ACC112 (cell line): ENCODE results near the gene USP48.
"Not testable (repeated sequence)": the region's sequence is repeated elsewhere in the genome, so short reads cannot be mapped to it uniquely, and the experiment has no call there.

ENCODE experiments used
- H2AFZ ChIP-seq: fragments of 200-600 bp; sonication (generic); one replicate; pipeline ENCODE4 v1.6.0; 2017; ENCODE audit warnings: antibody characterized with exemption, low read length; ENCODE audit not compliant: unreplicated experiment
- H3K27ac ChIP-seq: fragments of 200-600 bp; sonication (generic); 2 replicates; pipeline ENCODE4 v1.5.1; 2014; ENCODE audit warnings: low read depth, mild to moderate bottlenecking, antibody characterized with exemption, low read length, moderate library complexity
- H3K27me3 ChIP-seq: fragments of 200-600 bp; sonication (generic); 2 replicates; pipeline ENCODE4 v1.6.1; 2014; ENCODE audit warnings: mild to moderate bottlenecking, antibody characterized with exemption, low read length, moderate library complexity, mixed read lengths; ENCODE audit not compliant: insufficient read depth
- H3K36me3 ChIP-seq: fragments of 200-600 bp; sonication (generic); 2 replicates; pipeline ENCODE4 v1.6.1; 2016; ENCODE audit warnings: mild to moderate bottlenecking, antibody characterized with exemption, low read length, moderate library complexity, mixed read lengths; ENCODE audit not compliant: insufficient read depth
- H3K4me1 ChIP-seq: fragments of 200-600 bp; sonication (generic); one replicate; pipeline ENCODE4 v1.6.1; 2016; ENCODE audit warnings: low read length, mixed read lengths; ENCODE audit not compliant: insufficient read depth, unreplicated experiment, control insufficient read depth
- H3K4me3 ChIP-seq: fragments of 200-600 bp; sonication (generic); 2 replicates; pipeline ENCODE4 v1.5.1; 2014; ENCODE audit warnings: mild to moderate bottlenecking, low read depth, low read length
- H3K79me2 ChIP-seq: fragments of 200-600 bp; sonication (generic); one replicate; pipeline ENCODE4 v1.6.0; 2016; ENCODE audit warnings: low read length; ENCODE audit not compliant: control insufficient read depth, unreplicated experiment, insufficient read depth

The USP48 gene

GRCh38 chr1:21814241-21814918, 31.4 kb upstream of the USP48 start:
- H3K4me3 ChIP-seq, result no peak overlapping the region
- no peak overlapping the region for H2AFZ ChIP-seq

GRCh38 chr1:21813542-21813941, 30.6 kb upstream of the USP48 start:
- H3K79me2 ChIP-seq, result no peaks in the 10 kb centered on the region
- no peak overlapping the region for H2AFZ ChIP-seq
- H3K4me3 ChIP-seq, result no peak overlapping the region
- no peaks in the 10 kb centered on the region for H3K27me3 ChIP-seq
- H3K4me1 ChIP-seq, result peaks cover 14% of the 10 kb centered on the region
- no peak overlapping the region for H3K27ac ChIP-seq
- H3K36me3 ChIP-seq, result peaks cover 3% of the 10 kb centered on the region; the same call in 1 of the 2 replicates

More at GRCh38 chr1:21814241-21814918, 31.4 kb upstream of the USP48 start:
- H3K4me1 ChIP-seq, result peaks cover 14% of the 10 kb centered on the region
- no peaks in the 10 kb centered on the region for H3K27me3 ChIP-seq
- H3K36me3 ChIP-seq, result peaks cover 5% of the 10 kb centered on the region; the same call in 1 of the 2 replicates
- no peaks in the 10 kb centered on the region for H3K79me2 ChIP-seq
- no peak overlapping the region for H3K27ac ChIP-seq

GRCh38 chr1:21811875-21812305, 28.9 kb upstream of the USP48 start, which contains the start of gene LDLRAD2:
LDLRAD2 (plus strand) TSS chr1:21812265; CDS start chr1:21812452, 187 bp downstream.
- Histone ChIP-seq H3K79me2 (no peaks in the 10 kb centered on the region), H3K36me3 (no peaks in the 10 kb centered on the region), H2AFZ (no peak within 1 kb of the TSS), H3K4me3 (no peak within 1 kb of the TSS), H3K27ac (no peak within 1 kb of the TSS), H3K27me3 (no peaks in the 10 kb centered on the region), H3K4me1 (peaks cover 8% of the 10 kb centered on the region)

GRCh38 chr1:21804536-21804935, 21.6 kb upstream of the USP48 start:
- Histone ChIP-seq H3K79me2 (no peaks in the 10 kb centered on the region), H3K27me3 (no peaks in the 10 kb centered on the region), H3K36me3 (no peaks in the 10 kb centered on the region), H3K4me1 (peaks cover 3% of the 10 kb centered on the region), H2AFZ (no peak overlapping the region), H3K4me3 (no peak overlapping the region), H3K27ac (no peak overlapping the region)

- no peaks in the 10 kb centered on the region for H3K36me3 ChIP-seq
- no peaks in the 10 kb centered on the region for H3K27me3 ChIP-seq
- no peak overlapping the region for H2AFZ ChIP-seq
- H3K4me1 ChIP-seq, result peaks cover 3% of the 10 kb centered on the region
- no peak overlapping the region for H3K4me3 ChIP-seq
- H3K27ac ChIP-seq, result no peak overlapping the region
- H3K79me2 ChIP-seq, result no peaks in the 10 kb centered on the region
Observed at GRCh38 chr1:21801100-21801499, 18.2 kb upstream of the USP48 start.

- no peaks in the 10 kb centered on the region for H3K36me3 ChIP-seq
- no peaks in the 10 kb centered on the region for H3K79me2 ChIP-seq
Observed at GRCh38 chr1:21799730-21800129, 16.8 kb upstream of the USP48 start.

DNA sequence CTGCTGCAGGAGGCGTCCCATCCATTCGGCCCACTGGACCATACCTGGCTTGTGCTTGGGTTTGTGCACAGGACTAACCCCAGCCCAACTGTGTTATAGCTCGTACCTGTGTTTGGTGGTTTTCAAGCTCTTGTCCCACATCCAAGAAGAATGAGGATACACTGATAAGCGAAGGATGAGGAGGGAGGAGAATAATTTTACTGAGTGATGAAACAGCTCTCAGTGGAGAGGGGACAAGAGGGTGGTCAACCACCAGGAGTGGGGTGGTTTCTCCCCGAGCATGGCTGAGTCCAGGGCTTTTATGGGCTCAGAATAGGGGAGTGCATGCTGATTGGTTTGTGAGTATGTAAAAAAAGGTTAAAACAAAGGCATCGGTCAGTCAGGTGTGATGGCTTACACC, 12.1 kb upstream of the USP48 start:
- Histone ChIP-seq H3K4me1 (peaks cover 5% of the 10 kb centered on the region), H3K79me2 (no peaks in the 10 kb centered on the region), H3K36me3 (no peaks in the 10 kb centered on the region), H2AFZ (no peak overlapping the region), H3K27me3 (no peaks in the 10 kb centered on the region), H3K4me3 (no peak overlapping the region), H3K27ac (no peak overlapping the region)

More at GRCh38 chr1:21799730-21800129, 16.8 kb upstream of the USP48 start:
- Histone ChIP-seq H3K27ac (no peak overlapping the region), H3K4me1 (peaks cover 3% of the 10 kb centered on the region), H3K4me3 (no peak overlapping the region), H3K27me3 (no peaks in the 10 kb centered on the region), H2AFZ (no peak overlapping the region)

DNA sequence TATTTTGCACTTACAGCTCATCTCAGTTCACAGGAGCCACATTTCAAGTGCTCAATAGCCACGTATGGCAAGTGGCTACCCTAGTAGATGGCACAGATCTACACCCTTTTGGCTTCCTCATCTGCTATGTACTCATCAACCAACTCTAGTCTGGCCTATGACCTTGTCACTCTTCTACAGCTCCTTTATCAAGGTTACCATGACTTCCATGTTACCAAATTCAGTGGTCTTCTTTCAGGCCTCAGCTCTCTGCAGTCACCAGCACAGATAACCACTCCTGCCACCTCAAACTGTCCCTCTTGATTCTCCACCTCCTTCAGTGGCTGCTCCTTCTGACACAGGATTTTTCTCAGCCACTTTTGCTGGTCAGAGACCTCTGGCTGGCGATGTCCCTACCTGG, 11.7 kb upstream of the USP48 start:
- no peak overlapping the region for H3K4me3 ChIP-seq
- H3K27me3 ChIP-seq, result no peaks in the 10 kb centered on the region
- H2AFZ ChIP-seq, result no peak overlapping the region
- no peaks in the 10 kb centered on the region for H3K79me2 ChIP-seq
- no peaks in the 10 kb centered on the region for H3K36me3 ChIP-seq
- H3K4me1 ChIP-seq, result peaks cover 5% of the 10 kb centered on the region
- no peak overlapping the region for H3K27ac ChIP-seq

- Histone ChIP-seq H3K4me3 (no peak overlapping the region), H2AFZ (no peak overlapping the region), H3K36me3 (no peaks in the 10 kb centered on the region), H3K4me1 (peaks cover 5% of the 10 kb centered on the region), H3K79me2 (no peaks in the 10 kb centered on the region), H3K27ac (no peak overlapping the region), H3K27me3 (no peaks in the 10 kb centered on the region)
Observed at GRCh38 chr1:21793104-21793503, 10.2 kb upstream of the USP48 start.

DNA sequence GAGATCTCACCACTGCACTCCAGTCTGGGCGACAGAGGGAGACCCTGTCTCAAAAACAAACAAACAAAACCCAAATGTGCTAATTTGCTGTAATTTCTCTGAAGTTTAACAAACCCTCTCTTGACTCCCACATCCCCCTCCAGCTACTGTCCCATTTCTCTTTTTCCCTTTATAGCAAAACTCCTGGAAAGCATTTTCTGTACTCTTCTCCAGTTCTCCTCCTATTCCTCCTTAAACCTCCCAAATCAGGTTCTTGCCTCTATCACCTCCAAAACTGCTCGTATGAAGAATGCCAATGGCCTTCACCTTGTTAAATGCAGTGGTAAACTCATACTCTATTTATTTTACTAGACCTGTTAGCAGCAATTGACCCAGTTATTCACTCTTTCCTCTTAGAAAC, 3.7 kb upstream of the USP48 start:
- H3K79me2 ChIP-seq, result peaks cover 13% of the 10 kb centered on the region
- H3K27ac ChIP-seq, result no peak overlapping the region
- H3K4me3 ChIP-seq, result no peak overlapping the region
- H2AFZ ChIP-seq, result no peak overlapping the region
- H3K36me3 ChIP-seq, result no peaks in the 10 kb centered on the region
- H3K4me1 ChIP-seq, result peaks cover under 1% of the 10 kb centered on the region
- H3K27me3 ChIP-seq, result no peaks in the 10 kb centered on the region

DNA sequence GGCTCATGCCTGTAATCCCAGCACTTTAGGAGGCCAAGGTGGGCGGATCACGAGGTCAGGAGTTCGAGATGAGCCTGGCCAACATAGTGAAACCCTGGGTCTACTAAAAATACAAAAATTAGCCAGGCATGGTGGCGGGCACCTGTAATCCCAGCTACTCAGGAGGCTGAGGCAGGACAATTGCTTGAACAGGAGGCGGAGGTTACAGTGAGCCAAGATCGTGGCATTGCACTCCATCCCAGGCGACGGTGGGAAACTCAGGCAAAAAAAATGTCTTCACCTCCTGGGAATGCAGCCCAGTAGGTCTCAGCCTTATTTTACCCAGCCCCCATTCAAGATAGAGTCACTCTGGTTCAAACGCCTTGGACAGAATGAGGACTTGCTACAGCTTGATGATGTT, 2.8 kb upstream of the USP48 start:
- not testable (repeated sequence) for H2AFZ ChIP-seq, H3K27me3 ChIP-seq, H3K4me1 ChIP-seq, H3K36me3 ChIP-seq, H3K27ac ChIP-seq, H3K4me3 ChIP-seq
- H3K79me2 ChIP-seq, result peaks cover 20% of the 10 kb centered on the region
